OCI-LY7 (cell line): ENCODE measurements around the gene KRTAP2-2.

ENCODE experiments used
- EZH2phosphoT487 ChIP-seq: fragments of 200-600 bp; sonication (generic); IDR thresholded peaks from 2 replicates; pipeline ENCODE4 v1.6.1; 2018; ENCODE audit warnings: low read depth, borderline replicate concordance, mild to moderate bottlenecking, mixed run types, antibody characterized with exemption, low read length, moderate library complexity, mixed read lengths
- TF ChIP-seq, protein P1 (sequence below): fragments of 200-600 bp; sonication (generic); conservative IDR thresholded peaks from 2 replicates; pipeline ENCODE4 v1.5.1; 2014; ENCODE audit warnings: mild to moderate bottlenecking, antibody characterized with exemption, low read length, moderate library complexity, mixed read lengths

DNA sequence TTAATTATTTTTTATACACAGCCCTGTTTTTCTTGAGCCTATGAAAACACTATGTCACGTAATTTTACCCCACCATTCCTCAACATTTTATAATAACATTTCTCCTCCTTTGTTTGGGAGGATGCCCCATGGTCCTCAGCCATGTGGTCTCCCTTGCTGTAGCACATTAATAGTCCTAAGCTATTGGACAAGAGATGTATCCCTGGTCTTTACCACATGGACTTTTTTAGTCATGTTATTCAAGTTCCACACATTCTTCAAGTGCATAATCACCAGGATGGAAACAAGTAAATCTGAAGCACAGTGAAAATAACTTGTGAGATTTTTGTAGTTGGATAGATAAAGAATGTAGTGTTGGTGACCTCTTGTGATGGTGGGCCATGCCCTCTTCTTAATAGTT, 6.9 kb upstream of the KRTAP2-2 start:
- TF ChIP-seq, protein P1, sequence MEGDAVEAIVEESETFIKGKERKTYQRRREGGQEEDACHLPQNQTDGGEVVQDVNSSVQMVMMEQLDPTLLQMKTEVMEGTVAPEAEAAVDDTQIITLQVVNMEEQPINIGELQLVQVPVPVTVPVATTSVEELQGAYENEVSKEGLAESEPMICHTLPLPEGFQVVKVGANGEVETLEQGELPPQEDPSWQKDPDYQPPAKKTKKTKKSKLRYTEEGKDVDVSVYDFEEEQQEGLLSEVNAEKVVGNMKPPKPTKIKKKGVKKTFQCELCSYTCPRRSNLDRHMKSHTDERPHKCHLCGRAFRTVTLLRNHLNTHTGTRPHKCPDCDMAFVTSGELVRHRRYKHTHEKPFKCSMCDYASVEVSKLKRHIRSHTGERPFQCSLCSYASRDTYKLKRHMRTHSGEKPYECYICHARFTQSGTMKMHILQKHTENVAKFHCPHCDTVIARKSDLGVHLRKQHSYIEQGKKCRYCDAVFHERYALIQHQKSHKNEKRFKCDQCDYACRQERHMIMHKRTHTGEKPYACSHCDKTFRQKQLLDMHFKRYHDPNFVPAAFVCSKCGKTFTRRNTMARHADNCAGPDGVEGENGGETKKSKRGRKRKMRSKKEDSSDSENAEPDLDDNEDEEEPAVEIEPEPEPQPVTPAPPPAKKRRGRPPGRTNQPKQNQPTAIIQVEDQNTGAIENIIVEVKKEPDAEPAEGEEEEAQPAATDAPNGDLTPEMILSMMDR: no peak
- TF ChIP-seq EZH2phosphoT487: no peak
